ENCODE results near the gene SPR.

DNA sequence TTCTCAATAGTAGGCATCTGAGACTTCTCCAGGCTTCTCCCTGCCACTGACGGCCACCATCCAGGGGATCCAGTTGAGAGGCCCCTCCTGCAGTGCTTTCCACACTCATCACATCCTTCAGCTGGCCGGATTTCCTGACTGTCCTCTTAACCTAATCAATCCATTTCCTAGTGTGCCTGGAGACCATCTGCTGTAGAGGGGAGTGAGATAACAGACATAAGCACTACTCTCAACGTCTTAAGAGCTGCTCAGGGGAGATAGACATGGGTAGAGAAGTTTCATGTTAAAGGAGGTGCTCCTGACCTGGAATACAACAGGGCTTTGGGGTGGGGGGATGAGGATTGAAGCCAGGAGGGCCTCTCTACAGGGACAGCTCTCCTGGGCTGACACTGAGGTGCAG is 14.2 kb downstream of the SPR start:
- TF ChIP-seq NR2C2 (CRISPR knock-in tag; IDR thresholded peaks at IDR 0.05; ENCODE audit: borderline replicate concordance) = no peak
- TF ChIP-seq, protein P1, sequence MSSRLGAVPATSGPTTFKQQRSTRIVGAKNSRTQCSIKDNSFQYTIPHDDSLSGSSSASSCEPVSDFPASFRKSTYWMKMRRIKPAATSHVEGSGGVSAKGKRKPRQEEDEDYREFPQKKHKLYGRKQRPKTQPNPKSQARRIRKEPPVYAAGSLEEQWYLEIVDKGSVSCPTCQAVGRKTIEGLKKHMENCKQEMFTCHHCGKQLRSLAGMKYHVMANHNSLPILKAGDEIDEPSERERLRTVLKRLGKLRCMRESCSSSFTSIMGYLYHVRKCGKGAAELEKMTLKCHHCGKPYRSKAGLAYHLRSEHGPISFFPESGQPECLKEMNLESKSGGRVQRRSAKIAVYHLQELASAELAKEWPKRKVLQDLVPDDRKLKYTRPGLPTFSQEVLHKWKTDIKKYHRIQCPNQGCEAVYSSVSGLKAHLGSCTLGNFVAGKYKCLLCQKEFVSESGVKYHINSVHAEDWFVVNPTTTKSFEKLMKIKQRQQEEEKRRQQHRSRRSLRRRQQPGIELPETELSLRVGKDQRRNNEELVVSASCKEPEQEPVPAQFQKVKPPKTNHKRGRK (CRISPR knock-in tag; IDR thresholded peaks at IDR 0.05) = no peak
- TF ChIP-seq ZNF253 (CRISPR knock-in tag; IDR thresholded peaks at IDR 0.05; ENCODE audit: borderline replicate concordance) = no peak
- TF ChIP-seq MBNL3 (CRISPR knock-in tag; conservative IDR thresholded peaks at IDR 0.05) = no peak
- TF ChIP-seq NFYC (CRISPR knock-in tag; IDR thresholded peaks at IDR 0.05) = no peak
- TF ChIP-seq EP300 (IDR thresholded peaks at IDR 0.05; ENCODE audit: low read depth in 2 of 2, low read length in 2 of 2) = no peak
- TF ChIP-seq EP300 (CRISPR knock-in tag; IDR thresholded peaks at IDR 0.05; ENCODE audit: borderline replicate concordance) = no peak
- TF ChIP-seq, protein P2, sequence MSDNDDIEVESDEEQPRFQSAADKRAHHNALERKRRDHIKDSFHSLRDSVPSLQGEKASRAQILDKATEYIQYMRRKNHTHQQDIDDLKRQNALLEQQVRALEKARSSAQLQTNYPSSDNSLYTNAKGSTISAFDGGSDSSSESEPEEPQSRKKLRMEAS (IDR thresholded peaks at IDR 0.05) = no peak
- TF ChIP-seq POLR2AphosphoS5 (IDR thresholded peaks at IDR 0.05; ENCODE audit: low read depth, low read length) = no peak
- TF ChIP-seq TBP (CRISPR knock-in tag; IDR thresholded peaks at IDR 0.05) = no peak
- TF ChIP-seq SMC3 (IDR thresholded peaks at IDR 0.05; ENCODE audit: low read length) = no peak
- TF ChIP-seq NFIC (IDR thresholded peaks at IDR 0.05; ENCODE audit: low read length) = no peak
